Suppressor macrophage (primary cell): ENCODE results near the gene CPM.

Experiments used
- DNase-seq, 4 experiments: peaks; one replicate each; pipeline ENCODE4 v3.0.0-alpha.2; 2020 to 2022

Gene CPM

DNA sequence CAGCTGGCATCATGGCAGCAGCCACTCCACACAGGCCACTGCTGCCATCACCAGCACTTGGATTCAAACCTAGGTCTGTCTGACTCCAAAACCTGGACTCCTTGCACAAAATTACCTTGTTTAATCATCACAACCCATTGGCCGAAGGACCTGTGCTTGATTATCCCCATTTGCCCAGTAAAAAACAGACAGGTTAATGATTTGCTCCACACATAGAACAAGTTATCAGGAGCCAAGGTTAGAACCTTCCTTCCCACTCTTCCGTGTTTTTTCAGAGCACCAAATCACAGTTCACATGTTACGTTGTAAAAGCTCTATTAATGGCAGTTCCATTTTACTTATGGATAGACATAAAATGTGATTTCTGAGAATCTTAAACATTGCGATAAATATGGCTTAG lies 23.5 kb upstream of the CPM start:
- no peak for DNase-seq

GRCh38 chr12:68954811-68955210 lies 21.8 kb upstream of the CPM start:
- no peak for DNase-seq

- DNase-seq: peak; percentile 17 to 53 (median 47)
Measured at GRCh38 chr12:68953536-68953935, 20.6 kb upstream of the CPM start.

GRCh38 chr12:68951652-68952051 lies 18.7 kb upstream of the CPM start:
- DNase-seq: peak; percentile 84 to 93 (median 89)

DNA sequence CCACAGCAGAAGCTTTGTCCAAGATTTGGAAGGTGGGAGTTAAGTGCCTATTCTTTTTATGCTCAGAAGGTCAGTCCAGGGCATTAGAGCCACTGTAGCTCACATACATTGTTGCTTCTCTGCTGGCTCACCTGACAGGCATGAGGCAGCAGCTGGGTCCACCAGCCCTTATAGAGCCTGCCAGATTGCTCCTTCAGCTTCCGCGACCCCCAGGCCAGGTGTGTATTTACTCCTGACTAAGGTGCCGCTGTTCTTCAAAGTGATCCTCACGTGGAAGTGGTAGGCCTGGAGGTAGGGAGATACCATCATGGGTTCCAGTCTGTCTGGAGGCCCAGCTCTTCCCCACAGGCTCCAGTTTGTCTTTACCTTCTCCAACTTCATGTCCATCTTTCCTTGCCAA lies 17.5 kb upstream of the CPM start:
- no peak for DNase-seq

- no peak for DNase-seq
Measured at GRCh38 chr12:68945255-68945654, 12.3 kb upstream of the CPM start.

DNA sequence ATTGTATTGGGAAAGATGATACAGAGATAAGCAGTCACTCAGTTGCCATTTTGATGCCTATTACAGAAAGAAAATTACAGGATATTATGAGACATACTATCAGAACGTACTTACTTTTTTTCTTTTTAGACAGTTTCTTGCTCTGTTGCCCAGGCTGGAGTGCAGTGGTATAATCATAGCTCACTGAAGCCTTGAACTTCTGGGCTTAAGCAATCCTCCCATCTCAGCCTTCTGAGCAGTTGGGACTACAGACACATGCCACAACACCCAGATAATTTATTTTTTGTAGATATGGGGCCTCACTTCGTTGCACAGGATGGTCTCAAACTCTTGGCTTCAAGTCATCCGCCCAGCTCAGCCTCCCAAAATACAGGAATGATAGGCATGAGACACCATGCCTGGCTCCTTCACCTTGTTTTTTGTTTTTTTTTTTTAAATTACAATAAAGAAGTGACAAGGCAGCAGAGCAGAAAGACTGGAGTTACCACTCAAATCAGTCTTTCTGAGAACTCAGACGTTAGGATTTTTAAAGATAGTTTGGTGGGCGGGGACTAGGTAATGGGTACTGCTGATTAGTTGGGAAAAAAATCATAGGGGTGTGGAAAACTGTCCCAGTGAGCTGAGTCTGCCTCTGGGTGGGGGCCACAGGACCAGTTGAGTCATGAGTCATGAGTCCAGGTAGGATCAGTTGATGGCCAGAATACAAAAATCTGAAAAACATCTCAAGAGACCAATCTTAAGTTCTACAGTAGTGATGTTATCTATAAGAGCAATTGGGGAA lies 11.5 kb upstream of the CPM start:
- no peak for DNase-seq

DNA sequence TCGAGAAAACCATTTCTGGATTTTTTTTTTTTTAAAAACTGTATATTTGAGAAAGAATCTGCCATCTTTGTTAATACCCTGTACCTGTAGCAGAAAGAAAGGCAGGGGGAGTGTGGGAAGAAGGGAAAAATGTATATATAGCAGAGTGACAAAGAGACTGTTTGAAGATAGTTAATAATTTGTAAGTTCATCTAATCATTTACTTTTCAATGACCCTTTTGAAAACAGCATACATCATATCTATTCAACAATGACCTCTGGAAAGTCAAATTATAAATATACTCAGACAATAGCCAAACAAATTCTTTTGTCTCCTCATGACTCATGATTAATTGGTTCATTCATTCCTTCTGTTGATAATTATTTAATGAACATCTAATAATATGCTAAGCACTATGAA lies 10.9 kb upstream of the CPM start:
- DNase-seq: no peak

- no peak for DNase-seq
Measured at GRCh38 chr12:68940731-68941130, 7.8 kb upstream of the CPM start.

GRCh38 chr12:68939505-68939904 lies 6.5 kb upstream of the CPM start:
- DNase-seq: peak in 1 of 4 experiments; percentile 21

GRCh38 chr12:68934392-68934791 lies 1.4 kb upstream of the CPM start:
- no peak for DNase-seq

- DNase-seq: peak; percentile 55 to 79 (median 68)
Measured at GRCh38 chr12:68932128-68932960, 627 bp downstream of the CPM start.

DNA sequence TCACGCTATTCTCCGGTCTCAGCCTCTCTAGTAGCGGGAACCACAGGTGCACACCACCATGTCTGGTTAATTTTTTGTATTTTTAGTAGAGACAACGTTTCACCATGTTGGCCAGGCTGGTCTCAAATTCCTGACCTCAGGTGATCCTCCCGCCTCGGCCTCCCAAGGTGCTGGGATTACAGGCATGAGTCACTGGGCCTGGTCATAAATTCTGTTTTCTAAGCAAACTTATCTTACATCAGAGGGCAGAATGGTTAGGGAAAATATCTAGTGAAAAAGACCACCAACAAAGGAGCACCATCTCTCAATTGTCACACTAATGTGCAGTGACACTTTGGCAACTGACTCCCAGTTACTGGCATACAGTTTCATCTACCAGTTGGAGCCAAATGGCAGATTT lies 2.8 kb downstream of the CPM start:
- DNase-seq: no peak

DNA sequence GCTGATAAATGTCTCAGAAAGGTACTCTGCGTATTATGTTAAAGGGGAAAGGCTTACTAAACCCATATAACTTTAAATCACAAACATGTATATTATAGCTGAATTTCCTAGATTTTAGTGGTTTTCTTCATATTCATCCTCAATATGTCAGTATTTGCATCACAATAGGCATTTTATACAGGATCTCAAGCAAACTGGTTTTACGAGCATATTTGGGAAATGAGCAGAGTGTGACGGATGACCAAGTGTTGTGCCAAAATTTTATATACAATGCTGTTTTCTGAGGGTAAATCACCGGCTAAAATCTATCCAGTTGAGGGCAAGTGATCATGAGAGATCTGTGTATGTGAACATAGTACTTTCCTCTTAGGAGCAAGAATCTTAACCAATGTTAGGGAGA lies 8.4 kb downstream of the CPM start:
- DNase-seq: no peak

DNA sequence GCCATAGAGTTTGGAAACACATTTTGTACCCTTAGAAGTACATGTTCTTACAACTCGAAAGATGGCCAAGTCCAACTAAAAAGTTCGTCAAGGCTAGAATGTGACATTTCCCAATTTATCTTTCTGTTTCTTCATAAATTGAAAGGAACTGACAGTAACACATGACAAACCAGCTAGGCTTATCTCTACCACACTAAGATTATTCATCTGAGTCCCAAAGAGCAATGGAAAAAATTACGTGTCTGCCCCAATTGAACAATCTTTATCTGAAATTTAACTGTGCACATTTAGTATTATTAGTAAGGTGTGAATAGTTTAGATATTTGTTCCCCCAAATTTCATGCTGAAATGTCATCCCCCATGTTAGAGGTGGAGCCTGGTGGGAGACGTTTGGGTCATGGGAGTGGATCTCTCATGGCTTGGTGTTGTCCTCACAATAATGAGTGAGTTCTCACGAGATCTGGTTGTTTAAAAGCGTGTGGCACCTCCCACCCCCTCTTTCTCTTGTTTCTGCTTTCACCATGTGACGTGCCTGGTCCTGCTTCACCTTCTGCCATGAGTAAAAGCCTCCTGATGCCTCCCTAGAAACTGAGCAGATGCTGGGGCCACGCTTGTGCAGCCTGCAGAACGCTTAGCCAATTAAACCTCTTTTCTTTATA lies 13.3 kb downstream of the CPM start:
- DNase-seq: no peak

DNA sequence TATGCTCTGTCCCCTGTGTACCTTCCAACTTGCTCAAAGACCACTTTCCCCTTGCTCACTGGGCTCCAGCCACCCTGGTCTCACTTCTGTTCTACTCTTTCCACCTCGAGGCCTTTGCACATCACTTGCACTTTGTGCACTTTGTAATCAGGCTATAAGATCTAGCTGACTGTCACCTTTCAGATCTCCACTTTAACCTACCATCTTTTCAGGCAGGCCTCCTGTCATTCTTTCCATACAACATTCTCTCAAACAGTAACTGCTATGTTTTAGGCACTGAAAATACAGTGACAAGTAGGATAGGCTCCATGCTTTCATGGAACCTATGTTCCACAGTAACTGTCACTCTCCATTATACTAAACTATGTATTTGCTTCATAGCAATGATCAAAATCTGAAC lies 14.0 kb downstream of the CPM start:
- DNase-seq: no peak

GRCh38 chr12:68915055-68915454 lies 17.9 kb downstream of the CPM start:
- peak in 3 of 4 experiments; percentile 26 to 74 (median 66) for DNase-seq

DNA sequence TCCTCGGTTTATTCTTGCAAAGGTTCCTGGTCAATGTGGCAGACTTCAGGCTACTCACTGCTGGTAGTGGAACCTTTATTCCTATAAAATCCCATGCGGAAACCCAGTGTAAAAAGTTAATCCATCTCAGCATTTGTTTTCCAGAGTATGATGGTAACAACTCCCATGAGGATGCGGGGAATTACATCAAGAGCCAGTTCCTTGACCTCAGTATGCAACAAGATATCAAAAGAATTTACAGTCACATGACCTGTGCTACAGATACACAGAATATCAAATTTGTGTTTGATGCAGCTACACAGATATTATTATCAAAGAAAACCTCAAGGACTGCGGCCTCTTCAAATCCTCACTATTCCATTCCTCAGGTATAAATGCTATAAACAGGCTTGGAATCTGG lies 19.3 kb downstream of the CPM start:
- no peak for DNase-seq

- DNase-seq: no peak
Measured at GRCh38 chr12:68912916-68913315, 20.1 kb downstream of the CPM start.

- DNase-seq: no peak
Measured at GRCh38 chr12:68911197-68911718, 21.7 kb downstream of the CPM start.

GRCh38 chr12:68910128-68910527 lies 22.8 kb downstream of the CPM start:
- DNase-seq: peak in 2 of 4 experiments; percentile 22 to 24

- no peak for DNase-seq
Measured at GRCh38 chr12:68908076-68908475, 24.9 kb downstream of the CPM start.

- DNase-seq: peak in 2 of 4 experiments; percentile 5 to 9
Measured at GRCh38 chr12:68905733-68906132, 27.2 kb downstream of the CPM start.
